Transverse colon (tissue), 4 donors: Measurements from ENCODE around the gene TRAK1. TPM values are rescaled to one million over a fixed set of nuclear protein-coding genes. Genes with fewer than 3 reads are reported as not detected.

Experiments
- DNase-seq: peaks from one replicate; pipeline ENCODE4 v3.0.0-alpha.2; 2019
- H3K27ac ChIP-seq, 4 donors: fragments of 200-600 bp; sonication (generic); 2 replicates each; pipeline ENCODE4 v1.5.1; 2016 to 2018; ENCODE audit warnings: inconsistent platforms in 4 of 4
- H3K27me3 ChIP-seq: fragments of 200-600 bp; sonication (generic); 2 replicates; pipeline ENCODE4 v1.5.1; 2017; ENCODE audit warnings: inconsistent platforms
- H3K36me3 ChIP-seq, 4 donors: fragments of 200-600 bp; sonication (generic); 2 replicates each; pipeline ENCODE4 v1.5.1; 2017 to 2019; ENCODE audit warnings: inconsistent platforms in 4 of 4
- H3K4me1 ChIP-seq, 4 donors: fragments of 200-600 bp; sonication (generic); 2 replicates each; pipeline ENCODE4 v1.5.1; 2017 to 2020; ENCODE audit warnings: inconsistent platforms in 4 of 4
- H3K4me3 ChIP-seq, 4 donors: fragments of 200-600 bp; sonication (generic); 1 replicate in 1 of 4; 2 replicates in 3 of 4; pipeline versions ENCODE4 v1.5.1 to v1.6.1; 2017 to 2019; ENCODE audit warnings: inconsistent platforms in 4 of 4
- H3K9me3 ChIP-seq, 2 donors: fragments of 200-600 bp; sonication (generic); 2 replicates each; pipeline ENCODE4 v1.5.1; 2017 to 2019; ENCODE audit warnings: inconsistent platforms in 2 of 2
- CTCF ChIP-seq, 5 experiments: fragments of 200-600 bp in 3 of 5; fragments of 450-650 bp in 2 of 5; sonication (generic) in 3 of 5; IDR thresholded peaks; 1 replicate in 2 of 5; 2 replicates in 3 of 5; pipeline ENCODE4 v1.5.1; 2016 to 2017; ENCODE audit warnings: antibody characterized with exemption in 5 of 5, inconsistent platforms in 3 of 5, mild to moderate bottlenecking in 2 of 5, moderate library complexity in 1 of 5
- EP300 ChIP-seq: sonication (generic); formaldehyde crosslinking; IDR thresholded peaks from one replicate; pipeline ENCODE4 v1.6.1; 2017; ENCODE audit warnings: antibody characterized with exemption, low read depth
- POLR2A ChIP-seq: fragments of 450-650 bp; IDR thresholded peaks from one replicate; pipeline ENCODE4 v1.6.1; 2016; ENCODE audit warnings: antibody characterized with exemption, mild to moderate bottlenecking, moderate library complexity
- POLR2AphosphoS5 ChIP-seq, 3 donors: sonication (generic); formaldehyde crosslinking; IDR thresholded peaks; one replicate each; pipeline ENCODE4 v1.6.1; 2016; ENCODE audit warnings: antibody characterized with exemption in 3 of 3
- WGBS, 2 donors: methylation state at CpG; one replicate each; pipeline ENCODE4 v1.1.5; 2018; ENCODE audit warnings: low coverage in 1 of 2; 5-methylcytosine and 5-hydroxymethylcytosine counted together
- in situ Hi-C, 4 donors: fragments of 200-750 bp; cut with MboI; loops; one replicate each; pipeline versions ENCODE4 v1.15.0 to v1.15.1; 2017; ENCODE audit warnings: low sequenced_read_pairs in 3 of 4, low pct_ligation_motif_present in 1 of 4, low pct_unique_long_range_greater_than_20kb in 1 of 4
- intact Hi-C: fragments of 100-400 bp; cut with DNase I; formaldehyde crosslinking; loops from one replicate; pipeline ENCODE4 v1.15.1; 2023; ENCODE audit warnings: low total_unique reads
- total RNA-seq, 4 donors: library from RNA; depleted of rRNA; stranded (reverse); fragments of >200 nt; gene quantifications; one replicate each; pipeline ENCODE4 v1.1.0, GENCODE V29; 2016

Gene TRAK1
- total RNA-seq, 4 donors from 2014 or later, result 91.7 to 247 (median 115) TPM

DNA sequence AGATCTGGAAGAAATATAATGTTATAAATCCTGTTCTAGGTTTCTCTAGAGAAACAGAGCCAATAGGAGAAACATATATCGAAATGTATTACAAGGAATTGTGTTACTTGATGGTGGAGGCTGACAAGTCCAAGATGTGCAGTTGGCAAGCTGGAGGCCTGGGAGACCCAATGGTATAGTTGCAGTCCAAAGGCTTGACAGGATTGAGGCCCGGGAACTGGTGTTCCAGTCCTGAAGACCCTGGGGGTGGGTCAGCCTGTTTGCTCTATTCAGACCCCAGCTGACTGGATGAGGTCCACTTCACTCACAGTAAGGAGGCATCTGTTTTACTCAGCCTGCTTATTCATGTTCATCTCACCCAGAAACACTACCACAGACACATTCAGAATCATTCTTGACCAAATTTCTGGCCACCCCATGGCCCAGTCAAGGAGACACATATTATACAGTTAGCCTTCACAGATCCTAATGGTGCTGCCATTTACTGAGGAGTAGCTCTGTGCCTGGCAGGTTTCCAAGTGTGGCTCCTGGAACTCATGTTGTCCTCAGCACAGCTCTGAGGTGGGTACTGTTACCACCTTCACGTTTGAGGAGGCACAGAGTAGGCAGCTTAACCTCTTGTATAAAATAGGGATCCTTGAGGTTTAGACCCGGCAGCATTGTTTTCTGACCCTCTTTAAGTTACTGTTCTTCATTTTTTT lies 3.7 kb downstream of the TRAK1 start:
- H3K9me3 ChIP-seq, result no peaks in the 10 kb centered on the region

GRCh38 chr3:42095540-42095939 lies 4.4 kb downstream of the TRAK1 start:
- Histone ChIP-seq H3K36me3 (no peaks in the 10 kb centered on the region), H3K27ac (no peak overlapping the region), H3K27me3 (no peaks in the 10 kb centered on the region), H3K4me3 (no peak overlapping the region), H3K9me3 (no peaks in the 10 kb centered on the region), H3K4me1 (peaks cover 3 to 46% (median 12%) of the 10 kb centered on the region in 4 donors)
- no peak for DNase-seq
- TF ChIP-seq EP300 (no peak), POLR2AphosphoS5 (IDR thresholded peaks at IDR 0.05) (no peak), POLR2A (no peak), CTCF (IDR thresholded peaks at IDR 0.05) (no peak)
- in situ Hi-C loops, result loop anchor here in 2 of 4 donors (10.0 kb wide), 1 partner anchor 201 kb away; no protein-coding TSS in a partner anchor
- WGBS, 2 donors, result 93 to 100% methylated on average over 1 to 2 of the region's 2 CpGs
- intact Hi-C loops, result no loop called here

More for the DNA sequence above, 3.7 kb downstream of the TRAK1 start:
- in situ Hi-C loops (loop anchor here in 3 of 4 donors (5.0 to 10.0 kb wide), 2 partner anchors 200 to 203 kb away; no protein-coding TSS in a partner anchor), intact Hi-C loops (loop anchor here (5.0 kb wide), 1 partner anchor 83 kb away; no protein-coding TSS in a partner anchor)
- H3K4me1 ChIP-seq, result peaks cover 4 to 45% (median 13%) of the 10 kb centered on the region in 4 donors
- no peaks in the 10 kb centered on the region for H3K27me3 ChIP-seq
- DNase-seq, result no peak
- no peak overlapping the region for H3K27ac ChIP-seq
- no peak for TF ChIP-seq EP300
- no peak for TF ChIP-seq CTCF (IDR thresholded peaks at IDR 0.05)
- no peak for TF ChIP-seq POLR2A
- TF ChIP-seq POLR2AphosphoS5 (IDR thresholded peaks at IDR 0.05), result no peak
- no peaks in the 10 kb centered on the region for H3K36me3 ChIP-seq
- WGBS, 2 donors, result 74 to 85% methylated on average over 3 to 4 of the region's 4 CpGs
- no peak overlapping the region for H3K4me3 ChIP-seq

GRCh38 chr3:42096796-42097565 lies 5.8 kb downstream of the TRAK1 start:
- intact Hi-C loops (no loop called here), in situ Hi-C loops (loop anchor here in 2 of 4 donors (10.0 kb wide), 1 partner anchor 202 kb away; no protein-coding TSS in a partner anchor)
- no peak for DNase-seq
- no peaks in the 10 kb centered on the region for H3K9me3 ChIP-seq
- H3K27me3 ChIP-seq, result no peaks in the 10 kb centered on the region
- H3K36me3 ChIP-seq, result no peaks in the 10 kb centered on the region
- no peak overlapping the region for H3K27ac ChIP-seq
- TF ChIP-seq POLR2AphosphoS5 (IDR thresholded peaks at IDR 0.05) (no peak), CTCF (IDR thresholded peaks at IDR 0.05) (no peak), POLR2A (no peak), EP300 (no peak)
- no peak overlapping the region for H3K4me3 ChIP-seq
- WGBS, 2 donors, result 43 to 49% methylated on average over 8 of the region's 8 CpGs
- H3K4me1 ChIP-seq, result peaks cover 5 to 37% (median 11%) of the 10 kb centered on the region in 4 donors

DNA sequence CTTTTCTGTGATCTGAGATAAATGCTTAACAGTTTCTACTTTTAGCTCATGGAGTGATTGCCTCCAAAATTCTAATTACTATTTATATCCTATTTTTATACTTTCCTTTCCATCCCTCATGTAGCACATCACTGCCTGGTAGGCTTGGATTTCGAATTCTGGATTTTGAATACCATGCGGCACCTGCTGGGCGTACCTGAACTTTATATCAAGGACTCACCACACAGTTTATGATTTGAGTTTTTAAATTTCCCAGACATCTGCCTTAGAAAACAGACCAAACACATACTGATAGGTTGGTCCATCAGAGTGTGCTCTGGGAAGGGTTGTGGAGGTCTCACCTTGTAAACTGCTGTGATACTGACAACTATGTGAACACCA lies 6.4 kb downstream of the TRAK1 start:
- H3K9me3 ChIP-seq, result no peaks in the 10 kb centered on the region
- no peaks in the 10 kb centered on the region for H3K36me3 ChIP-seq
- no peak overlapping the region for H3K27ac ChIP-seq
- H3K4me1 ChIP-seq, result peaks cover 5 to 35% (median 12%) of the 10 kb centered on the region in 4 donors
- WGBS, 2 donors, result 89 to 100% methylated on average over 2 to 3 of the region's 3 CpGs
- no peak overlapping the region for H3K4me3 ChIP-seq
- in situ Hi-C loops (loop anchor here in 2 of 4 donors (10.0 kb wide), 1 partner anchor 203 kb away; no protein-coding TSS in a partner anchor), intact Hi-C loops (no loop called here)
- no peak for DNase-seq
- no peaks in the 10 kb centered on the region for H3K27me3 ChIP-seq
- TF ChIP-seq POLR2AphosphoS5 (IDR thresholded peaks at IDR 0.05), result no peak
- TF ChIP-seq POLR2A, result no peak
- no peak for TF ChIP-seq CTCF (IDR thresholded peaks at IDR 0.05)
- no peak for TF ChIP-seq EP300
